HepG2 (cell line): ENCODE results near the gene HPCAL1. TPM values are rescaled to one million over a fixed set of nuclear protein-coding genes. Genes with fewer than 3 reads are reported as not detected.

Experiments
- ATAC-seq: fragments of 200-7000 bp; cut with Tn5 transposase; 3 replicates; pipeline ENCODE4 v1.9.1; 2020; ENCODE audit warnings: mild to moderate bottlenecking, moderate library complexity
- BruUV-seq: library from RNA; stranded (reverse); fragments of 400-500 nt; replicated peaks from 2 replicates; lab custom pipeline; 2021; lab: Mats Ljungman, UMichigan
- CTCF ChIA-PET: fragments of 300-600 bp; formaldehyde crosslinking; extraction: SDS; loops from one replicate; lab custom pipeline; 2021; ENCODE audit warnings: low total read pairs, inconsistent platforms, low intra/inter-chr PET ratio; lab: Yijun Ruan, JAX
- POLR2A ChIA-PET: fragments of 350-600 bp; sonication (Branson Sonifier 250); formaldehyde crosslinking; loops from one replicate; lab custom pipeline; 2020; ENCODE audit warnings: antibody characterized with exemption, inconsistent platforms; lab: Yijun Ruan, JAX
- DNase-seq: peaks from one replicate; pipeline ENCODE4 v3.0.0-alpha.2; 2015; ENCODE audit warnings: low spot score
- FAIRE-seq: peaks from 3 replicates; lab custom pipeline; 2011; peaks lifted over from hg19 to GRCh38; lab: Jason Lieb, UNC
- H2AFZ ChIP-seq: one replicate; pipeline ENCODE4 v1.6.1; 2011; ENCODE audit warnings: low read length, inconsistent platforms
- H3K27ac ChIP-seq: fragments of 300-600 bp; 3 replicates; pipeline ENCODE4 v1.8.0; 2011; ENCODE audit warnings: mixed run types, mild to moderate bottlenecking, mixed read lengths, low read length, inconsistent platforms; ENCODE audit not compliant: insufficient read depth; ENCODE audit errors: extremely low read length
- H3K27me3 ChIP-seq, 2 experiments: fragments of 200-600 bp in 1 of 2; 2 replicates in 1 of 2; 3 replicates in 1 of 2; pipeline versions ENCODE4 v1.6.0 to v1.8.0; 2011; ENCODE audit warnings: low read length in 2 of 2, mild to moderate bottlenecking in 2 of 2, moderate library complexity in 2 of 2, inconsistent platforms in 1 of 2; ENCODE audit not compliant: insufficient read depth in 2 of 2, control insufficient read depth in 1 of 2
- H3K36me3 ChIP-seq, 2 experiments: fragments of 200-600 bp in 1 of 2; replicated peaks in 1 of 2; 2 replicates in 1 of 2; 3 replicates in 1 of 2; pipeline versions ENCODE4 v1.5.1 to v1.8.0; 2011; ENCODE audit warnings: low read length in 2 of 2, inconsistent platforms in 1 of 2; ENCODE audit not compliant: insufficient read depth in 2 of 2, control insufficient read depth in 1 of 2
- H3K4me1 ChIP-seq: 2 replicates; pipeline ENCODE4 v1.5.1; 2012; ENCODE audit warnings: low read length, inconsistent platforms; ENCODE audit not compliant: insufficient read depth
- H3K4me2 ChIP-seq: 2 replicates; pipeline ENCODE4 v1.6.0; 2011; ENCODE audit warnings: low read depth, low read length, inconsistent platforms
- H3K4me3 ChIP-seq, 3 experiments: fragments of 200-600 bp in 1 of 3; sonication (generic), shearing (Covaris generic) in 1 of 3; replicated peaks in 1 of 3; 2 replicates each; pipeline ENCODE4 v1.5.1; 2011 to 2016; ENCODE audit warnings: low read length in 3 of 3, inconsistent platforms in 2 of 3, low read depth in 2 of 3, mild to moderate bottlenecking in 2 of 3, control low read depth in 1 of 3, mixed read lengths in 1 of 3; ENCODE audit not compliant: insufficient read depth in 1 of 3
- H3K79me2 ChIP-seq: one replicate; pipeline ENCODE4 v1.6.1; 2011; ENCODE audit warnings: low read length, inconsistent platforms; ENCODE audit not compliant: insufficient read depth
- H3K9ac ChIP-seq: 2 replicates; pipeline ENCODE4 v1.6.0; 2011; ENCODE audit warnings: mild to moderate bottlenecking, low read depth, low read length, inconsistent platforms; ENCODE audit not compliant: insufficient read depth
- H3K9me3 ChIP-seq: 2 replicates; pipeline ENCODE4 v1.5.1; 2012; ENCODE audit warnings: mild to moderate bottlenecking, low read length
- H4K20me1 ChIP-seq: 2 replicates; pipeline ENCODE4 v1.6.0; 2011; ENCODE audit warnings: inconsistent platforms, mild to moderate bottlenecking, low read length, moderate library complexity; ENCODE audit not compliant: insufficient read depth
- E2F2 ChIP-seq: sonication (generic); formaldehyde crosslinking; IDR thresholded peaks from 2 replicates; pipeline ENCODE4 v1.4.0; 2020; ENCODE audit warnings: missing genetic modification reagents, borderline replicate concordance
- FOXJ3 ChIP-seq: sonication (generic); formaldehyde crosslinking; IDR thresholded peaks from 2 replicates; pipeline ENCODE4 v1.4.0; 2020; ENCODE audit warnings: missing genetic modification reagents, mild to moderate bottlenecking, borderline replicate concordance
- GTF3A ChIP-seq: sonication (generic); formaldehyde crosslinking; conservative IDR thresholded peaks from 2 replicates; pipeline ENCODE4 v1.4.0; 2020; ENCODE audit warnings: mild to moderate bottlenecking, missing genetic modification reagents
- HDAC6 ChIP-seq: fragments of 200-600 bp; sonication (generic); IDR thresholded peaks from 2 replicates; pipeline ENCODE4 v1.7.0; 2017; ENCODE audit warnings: mild to moderate bottlenecking, antibody characterized with exemption, low read length, low read depth
- HOXD1 ChIP-seq: sonication (generic); formaldehyde crosslinking; IDR thresholded peaks from 2 replicates; pipeline ENCODE4 v1.5.0; 2020; ENCODE audit warnings: missing genetic modification reagents
- LCORL ChIP-seq, 2 experiments: fragments of 450-650 bp in 1 of 2; sonication (generic) in 1 of 2; formaldehyde crosslinking in 1 of 2; IDR thresholded peaks; 2 replicates each; pipeline versions ENCODE4 v1.5.0 to v1.6.1; 2017 to 2020; ENCODE audit warnings: antibody characterized with exemption in 1 of 2, missing genetic modification reagents in 1 of 2
- MBNL3 ChIP-seq: fragments of 250-450 bp; sonication (Bioruptor Pico); conservative IDR thresholded peaks from 2 replicates; pipeline ENCODE4 v1.8.0; 2022; ENCODE audit warnings: mild to moderate bottlenecking, inconsistent platforms
- TEAD2 ChIP-seq: sonication (generic); formaldehyde crosslinking; IDR thresholded peaks from 2 replicates; pipeline ENCODE4 v1.9.0; 2021; ENCODE audit warnings: missing genetic modification reagents
- ZBTB40 ChIP-seq, 2 experiments: fragments of 450-650 bp in 1 of 2; sonication (generic) in 1 of 2; formaldehyde crosslinking in 1 of 2; IDR thresholded peaks; 2 replicates each; pipeline versions ENCODE4 v1.6.1 to v1.8.0; 2016 to 2022; ENCODE audit warnings: antibody characterized with exemption in 1 of 2, mild to moderate bottlenecking in 1 of 2, missing genetic modification reagents in 1 of 2
- ZFP37 ChIP-seq: sonication (generic); formaldehyde crosslinking; IDR thresholded peaks from 2 replicates; pipeline ENCODE4 v1.4.0; 2020; ENCODE audit warnings: missing genetic modification reagents, borderline replicate concordance
- ZNF75D ChIP-seq: sonication (generic); formaldehyde crosslinking; IDR thresholded peaks from 2 replicates; pipeline ENCODE4 v1.8.1; 2023; ENCODE audit warnings: missing genetic modification reagents, mild to moderate bottlenecking, borderline replicate concordance
- WGBS: methylation state at CpG from one replicate; pipeline ENCODE4 v1.1.6; 2017; ENCODE audit warnings: low lambda C conversion rate; 5-methylcytosine and 5-hydroxymethylcytosine counted together
- in situ Hi-C: cut with HindIII; loops from 2 replicates; pipeline ENCODE4 v1.10.0; 2017; ENCODE audit warnings: low pct_unique_long_range_greater_than_20kb; ENCODE audit not compliant: extremely low pct_ligation_motif_present
- intact Hi-C: fragments of 100-400 bp; cut with micrococcal nuclease; formaldehyde crosslinking; loops from one replicate; pipeline ENCODE4 v1.10.0; 2022; ENCODE audit not compliant: unreplicated experiment
- polyA plus RNA-seq, 8 experiments: library from polyadenylated mRNA; depleted of rRNA in 3 of 8; stranded (reverse) in 7 of 8; unstranded in 1 of 8; fragments of >200 nt; fragmentation: Illumina TruSeq in 4 of 8; extraction: Trizol in 4 of 8; gene quantifications; 2 replicates each; pipeline versions ENCODE4 v1.2.1 to v1.2.3, GENCODE V29; 2011 to 2016; ENCODE audit warnings: low read depth in 4 of 8, missing spikeins in 1 of 8, mixed read lengths in 1 of 8; ENCODE audit not compliant: insufficient read depth in 1 of 8
- total RNA-seq, 5 experiments: library from RNA; depleted of rRNA; stranded (reverse); fragments of >200 nt; fragmentation: Illumina TruSeq; extraction: Trizol; gene quantifications; 2 replicates each; pipeline ENCODE4 v1.2.3, GENCODE V29; 2016; ENCODE audit warnings: low read depth in 1 of 5

Gene HPCAL1
- total and polyA plus RNA-seq, 2 of the 13 experiments (the other 11 are each of a cell fraction or from before 2014, with no cell fraction given) = 29.5 to 29.9 TPM

DNA sequence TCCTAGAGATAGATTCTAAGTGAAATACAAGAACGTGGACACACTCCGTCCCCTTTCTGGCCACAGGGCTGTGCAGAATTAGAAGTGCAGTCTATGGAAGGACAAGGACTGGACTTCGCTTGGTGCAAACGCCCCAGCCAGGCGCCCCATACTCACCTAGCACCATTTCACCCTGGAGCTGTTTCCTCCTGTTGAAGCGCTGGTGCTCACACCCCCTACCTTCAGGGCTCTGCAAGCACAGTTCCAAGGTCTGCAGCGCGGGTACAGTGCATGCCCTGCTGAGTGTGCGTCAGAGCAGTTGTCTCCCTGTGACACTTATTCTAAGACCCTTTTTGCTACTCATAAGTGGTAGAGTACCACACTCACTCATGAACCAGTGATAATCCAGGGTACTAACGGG is 3.0 kb downstream of the HPCAL1 start (continued):
- no peak for TF ChIP-seq TEAD2 (CRISPR knock-in tag)
- no peak for TF ChIP-seq HDAC6

DNA sequence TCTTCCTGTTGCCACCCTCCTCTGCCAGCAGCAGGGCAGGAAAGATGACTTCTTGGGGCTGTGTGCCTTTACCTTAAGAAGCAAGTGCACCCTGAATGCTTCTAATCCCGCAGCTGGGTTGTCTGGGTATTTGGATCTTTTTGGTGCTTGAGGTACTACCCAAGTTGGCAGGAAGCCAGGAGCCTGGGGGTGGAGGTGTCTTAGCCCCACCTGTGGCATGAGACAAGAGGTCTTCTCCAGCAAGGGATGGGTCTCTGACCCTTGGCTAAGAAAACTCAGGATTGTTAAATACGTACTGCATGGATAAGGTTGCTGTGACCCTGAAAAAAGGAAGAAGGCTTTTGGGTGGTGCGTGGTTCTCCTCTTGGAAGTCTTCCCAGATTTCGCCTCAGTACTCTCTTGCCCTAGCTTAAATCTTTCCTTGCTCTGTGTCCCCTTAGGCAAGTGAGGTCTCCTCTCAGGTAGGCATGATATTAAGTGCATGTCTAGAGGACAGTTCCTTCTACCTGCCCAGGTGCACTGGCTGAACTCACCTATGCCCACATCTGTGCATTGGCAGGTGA is 4.3 kb downstream of the HPCAL1 start:
- ATAC-seq = no peak
- H2AFZ ChIP-seq = no peak overlapping the region
- peaks cover 40% of the 10 kb centered on the region for H3K4me1 ChIP-seq
- TF ChIP-seq HOXD1 (CRISPR knock-in tag) (no peak), ZFP37 (CRISPR knock-in tag) (no peak), GTF3A (CRISPR knock-in tag) (no peak), FOXJ3 (CRISPR knock-in tag) (no peak), MBNL3 (CRISPR knock-in tag) (no peak), E2F2 (no peak), ZBTB40 (IDR thresholded peaks at IDR 0.05) (no peak), ZBTB40 (CRISPR knock-in tag; IDR thresholded peaks at IDR 0.05) (no peak), LCORL (IDR thresholded peaks at IDR 0.05) (peak; percentile 49; the same call in 1 of the 2 replicates), LCORL (CRISPR knock-in tag; IDR thresholded peaks at IDR 0.05) (no peak), ZNF75D (CRISPR knock-in tag) (0 out of 2 replicates have a peak, but pooled peaks have one; percentile 54)
- H3K4me3 ChIP-seq = no peak overlapping the region
- in situ Hi-C loops = no loop called here
- intact Hi-C loops = no loop called here
- no peak overlapping the region for H3K9ac ChIP-seq
- WGBS = 96% methylated on average over 4 of the region's 4 CpGs
- FAIRE-seq = no peak
- DNase-seq = no peak
- H3K36me3 ChIP-seq = peaks cover 2 to 7% of the 10 kb centered on the region in 2 experiments; a peak in 2 of 5 replicates
- no peak overlapping the region for H3K4me2 ChIP-seq
- H3K27ac ChIP-seq = no peak overlapping the region
- no peaks in the 10 kb centered on the region for H3K27me3 ChIP-seq
- peaks cover 85% of the 10 kb centered on the region for H3K79me2 ChIP-seq
- H3K9me3 ChIP-seq = no peaks in the 10 kb centered on the region
- H4K20me1 ChIP-seq = peaks cover 41% of the 10 kb centered on the region; the same call in 1 of the 2 replicates
- ChIA-PET CTCF (interaction anchor here (1.1 kb wide), 1 partner anchor 117 kb away, joined by 4 read pairs; no protein-coding TSS in a partner anchor), POLR2A (no interaction called here)
- no TSS peak for BruUV-seq
